GM19467 (cell line): ENCODE measurements around the gene TARP.
A peak's percentile ranks its signal among the peaks of the same experiment; 100 is the strongest.
"Not testable (repeated sequence)": the region's sequence is repeated elsewhere in the genome, so short reads cannot be mapped to it uniquely, and the experiment has no call there.

Experiments used
- ATAC-seq: cut with Tn5 transposase; IDR thresholded peaks from one replicate; pipeline ENCODE4 v1.9.1; 2021; ENCODE audit warnings: mild to moderate bottlenecking, moderate library complexity; ENCODE audit not compliant: unreplicated experiment

Gene TARP

DNA sequence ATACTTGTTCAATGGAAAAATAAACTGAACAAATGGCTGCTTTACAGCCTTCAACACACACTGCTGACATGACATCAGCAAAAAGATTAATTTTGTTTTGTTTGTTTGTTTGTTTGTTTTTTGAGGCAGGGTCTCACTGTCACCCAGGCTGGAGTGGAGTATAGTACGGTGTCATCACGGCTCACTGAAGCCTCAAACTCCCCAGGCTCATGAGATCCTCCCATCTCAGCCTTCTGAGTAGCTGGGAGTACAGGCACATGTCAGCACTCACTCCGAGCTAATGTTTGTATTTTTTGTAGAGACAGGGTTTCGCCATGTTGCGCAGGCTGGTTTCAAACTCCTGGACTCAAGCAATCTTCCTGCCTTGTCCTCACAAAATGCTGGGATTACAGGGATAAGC, 10.9 kb downstream of the TARP start:
- ATAC-seq: no peak

DNA sequence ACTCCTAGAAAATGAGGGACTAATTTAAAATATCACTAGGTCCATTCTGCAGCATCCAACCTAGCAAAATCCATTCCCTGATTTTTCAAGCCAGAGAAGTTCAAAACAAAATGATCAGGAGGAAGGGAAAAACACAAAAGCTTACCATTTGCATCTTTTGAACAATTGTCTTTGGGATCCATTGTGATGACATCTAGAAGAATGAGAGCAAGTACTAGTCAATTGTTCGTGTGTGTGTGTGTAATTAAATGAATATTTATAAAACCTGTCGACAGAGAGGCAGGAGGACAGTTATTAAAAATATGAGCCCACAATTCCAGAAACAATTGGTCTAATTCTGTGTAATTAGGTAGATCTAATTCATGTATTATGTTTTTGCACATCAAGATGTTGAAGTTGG, 11.4 kb downstream of the TARP start:
- not testable (repeated sequence) for ATAC-seq

DNA sequence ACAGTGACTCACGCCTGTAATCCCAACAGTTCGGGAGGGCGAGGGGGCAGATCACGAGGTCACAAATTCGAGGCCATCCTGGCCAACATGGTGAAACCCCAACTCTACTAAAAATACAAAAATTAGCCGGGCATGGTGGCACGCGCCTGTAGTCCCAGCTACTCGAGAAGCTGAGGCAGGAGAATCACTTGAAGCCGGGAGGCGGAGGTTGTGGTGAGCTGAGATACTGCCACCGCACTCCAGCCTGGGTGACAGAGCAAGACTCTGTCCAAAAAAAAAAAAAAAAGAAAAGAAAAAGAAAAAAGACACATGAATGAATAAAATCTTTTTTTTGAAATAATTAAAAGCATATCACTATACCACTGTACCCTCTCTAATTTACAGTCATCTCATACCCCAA, 11.8 kb downstream of the TARP start:
- not testable (repeated sequence) for ATAC-seq

DNA sequence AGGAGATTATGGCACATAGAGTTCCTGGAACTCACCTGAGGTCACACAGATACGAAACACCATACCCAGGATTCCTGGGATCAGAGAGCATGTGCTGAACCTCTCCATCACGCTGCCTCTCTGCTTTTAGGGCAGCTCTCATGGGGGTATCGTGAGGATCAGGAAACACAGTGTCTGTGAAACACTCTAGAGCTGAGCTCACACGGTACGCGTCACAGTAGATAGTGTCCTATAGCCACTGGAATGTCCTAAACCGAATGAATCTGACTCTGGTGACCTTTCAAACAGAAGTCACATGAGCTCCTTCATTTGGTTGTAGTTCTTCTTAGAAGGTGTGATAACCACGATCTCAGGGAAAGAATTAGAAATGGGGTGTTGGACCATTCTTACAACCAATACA, 14.3 kb downstream of the TARP start:
- not testable (repeated sequence) for ATAC-seq

DNA sequence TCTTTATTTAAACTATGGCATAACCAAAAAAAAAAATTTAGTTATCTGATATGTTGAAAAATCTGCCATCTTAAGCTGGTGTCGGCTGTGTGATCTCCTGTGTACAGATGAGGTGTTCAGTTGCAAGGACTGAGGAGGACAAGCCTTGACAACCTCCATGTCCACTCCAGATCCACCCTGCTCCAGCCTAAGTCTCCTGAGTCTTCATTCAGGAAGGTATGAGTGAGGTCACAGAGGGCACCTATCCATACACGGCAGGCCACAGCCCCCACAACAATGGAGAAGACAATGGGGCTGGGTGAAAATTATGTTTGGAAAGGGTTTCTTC, 16.1 kb downstream of the TARP start:
- ATAC-seq: no peak

DNA sequence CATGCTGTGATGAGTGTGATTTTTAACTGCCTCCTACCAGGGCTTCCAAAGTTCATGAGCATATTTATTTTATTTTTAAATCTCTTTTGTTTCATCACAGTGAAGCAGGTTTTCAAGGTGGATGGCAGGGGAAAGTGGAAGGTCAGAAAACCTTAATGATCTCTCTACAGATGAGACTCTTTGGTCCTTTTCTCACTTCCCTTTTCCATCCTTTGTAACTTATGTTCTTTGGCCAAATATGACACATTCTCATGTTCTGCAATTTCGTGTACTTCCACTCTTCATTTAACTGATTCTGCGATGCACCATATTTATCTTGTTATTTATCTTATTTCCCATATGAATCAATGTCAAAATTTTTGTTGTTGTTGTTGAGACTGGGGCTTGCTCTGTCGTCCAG, 23.6 kb downstream of the TARP start:
- peak; percentile 92 for ATAC-seq

DNA sequence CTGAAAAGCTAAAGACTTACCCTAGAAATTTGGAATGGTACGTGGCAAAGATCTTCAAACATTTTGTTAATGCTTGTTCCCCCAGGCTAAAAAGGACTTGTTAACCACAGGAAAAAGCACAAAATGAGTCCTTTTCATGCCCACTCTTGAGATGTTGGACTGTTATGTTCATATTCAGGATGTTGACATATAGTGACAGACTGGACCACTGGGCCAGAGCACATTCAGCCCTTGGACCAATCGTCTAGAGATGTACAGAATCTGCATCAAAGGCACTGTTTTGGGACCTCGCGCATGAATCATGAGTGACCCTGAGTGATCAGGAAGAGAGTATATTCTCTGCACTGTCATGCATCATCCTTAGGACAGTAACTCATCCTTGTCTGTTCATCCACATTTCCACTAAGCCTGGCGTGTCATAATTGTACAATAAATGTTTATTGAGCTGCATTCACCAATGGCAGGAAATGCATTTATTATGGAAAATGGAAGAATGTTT, 25.3 kb downstream of the TARP start:
- no peak for ATAC-seq

DNA sequence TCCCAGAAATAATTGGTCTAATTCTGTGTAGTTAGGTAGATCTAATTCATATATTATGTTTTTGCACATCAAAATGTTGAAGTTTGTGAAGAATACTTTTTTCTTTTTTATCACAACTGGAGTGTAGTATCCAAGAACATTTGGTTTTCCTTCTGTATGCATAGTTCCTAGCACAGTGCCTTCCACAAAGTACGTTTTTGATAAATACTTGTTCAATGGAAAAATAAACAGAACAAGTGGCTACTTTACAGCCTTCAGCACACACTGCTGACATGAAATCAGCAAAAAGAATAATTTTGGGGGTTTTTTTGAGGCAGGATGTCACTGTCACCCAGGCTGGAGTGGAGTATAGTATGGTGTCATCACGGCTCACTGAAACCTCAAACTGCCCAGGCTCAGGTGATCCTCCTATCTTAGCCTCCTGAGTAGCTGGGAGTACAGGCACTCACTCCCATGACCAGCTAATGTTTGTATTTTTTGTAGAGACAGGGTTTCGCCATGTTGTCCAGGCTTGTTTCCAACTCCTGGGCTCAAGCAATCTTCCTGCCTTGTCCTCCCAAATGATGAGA, 27.9 kb downstream of the TARP start:
- ATAC-seq: no peak

DNA sequence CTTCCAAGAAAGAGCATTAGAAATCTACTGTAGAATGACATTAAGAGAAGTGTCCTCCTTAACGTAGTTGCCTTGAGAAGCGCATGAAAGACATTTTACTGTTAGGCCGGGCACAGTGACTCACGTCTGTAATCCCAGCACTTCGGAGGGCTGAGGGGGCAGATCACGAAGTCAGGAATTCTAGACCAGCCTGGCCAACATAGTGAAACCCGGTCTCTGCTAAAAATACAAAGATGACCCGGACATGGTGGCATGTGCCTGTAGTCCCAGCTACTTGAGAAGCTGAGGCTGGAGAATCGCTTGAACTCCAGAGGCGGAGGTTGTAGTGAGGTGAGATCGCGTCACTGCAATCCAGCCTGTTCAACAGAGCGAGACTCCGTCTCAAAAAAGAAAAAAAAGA, 28.9 kb downstream of the TARP start:
- no peak for ATAC-seq

DNA sequence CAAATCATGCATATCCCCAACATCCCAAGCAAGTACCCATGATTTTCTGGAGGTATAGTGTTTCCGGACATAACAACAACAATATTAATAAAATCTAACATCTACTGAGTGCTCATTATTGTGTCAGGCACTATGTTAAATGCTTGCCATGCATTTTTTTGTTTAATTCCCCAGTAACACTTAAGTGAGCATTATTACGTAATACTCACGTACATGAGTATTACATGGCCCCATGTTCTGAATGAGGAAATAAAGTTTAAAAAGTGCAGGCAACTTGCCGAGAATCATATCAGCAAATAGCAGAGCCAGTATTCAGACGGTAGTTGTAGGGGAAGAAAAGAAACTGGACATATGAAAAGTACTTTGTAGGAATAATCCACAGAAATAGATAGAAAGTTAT, 30.1 kb downstream of the TARP start:
- not testable (repeated sequence) for ATAC-seq

DNA sequence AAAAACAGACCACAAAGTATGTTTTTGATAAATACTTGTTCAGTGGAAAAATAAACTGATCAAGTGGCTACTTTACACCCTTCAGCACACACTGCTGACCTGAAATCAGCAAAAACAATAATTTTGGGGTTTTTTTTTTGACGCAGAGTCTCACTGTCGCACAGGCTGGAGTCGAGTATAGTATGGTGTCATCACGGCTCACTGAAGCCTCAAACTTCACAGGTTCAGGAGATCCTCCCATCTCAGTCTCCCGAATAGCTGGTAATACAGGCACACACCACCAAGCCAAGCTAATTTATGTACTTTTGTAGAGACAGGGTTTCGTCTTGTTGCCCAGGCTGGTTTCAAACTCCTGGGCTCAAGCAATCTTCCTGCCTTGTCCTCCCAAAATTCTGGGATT, 30.6 kb downstream of the TARP start:
- no peak for ATAC-seq

DNA sequence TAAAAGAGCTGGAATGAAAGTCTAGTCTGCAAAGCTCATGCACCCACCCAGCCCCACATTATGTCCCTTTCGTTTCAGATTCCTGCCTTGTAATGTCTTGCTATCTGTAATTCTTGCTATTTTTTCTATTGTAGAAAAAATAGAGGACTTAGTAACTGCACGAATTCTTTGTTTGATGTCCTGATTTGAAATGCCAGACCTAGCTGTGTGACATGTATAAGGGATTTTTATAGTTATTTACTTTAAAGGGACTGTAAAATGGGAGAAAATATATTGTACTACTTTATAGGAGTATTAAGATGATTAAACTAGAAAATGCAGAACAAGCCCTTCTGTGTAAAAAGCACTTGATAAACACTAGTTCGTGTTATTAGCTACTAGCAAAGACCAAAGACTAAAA, 32.4 kb downstream of the TARP start:
- ATAC-seq: no peak

DNA sequence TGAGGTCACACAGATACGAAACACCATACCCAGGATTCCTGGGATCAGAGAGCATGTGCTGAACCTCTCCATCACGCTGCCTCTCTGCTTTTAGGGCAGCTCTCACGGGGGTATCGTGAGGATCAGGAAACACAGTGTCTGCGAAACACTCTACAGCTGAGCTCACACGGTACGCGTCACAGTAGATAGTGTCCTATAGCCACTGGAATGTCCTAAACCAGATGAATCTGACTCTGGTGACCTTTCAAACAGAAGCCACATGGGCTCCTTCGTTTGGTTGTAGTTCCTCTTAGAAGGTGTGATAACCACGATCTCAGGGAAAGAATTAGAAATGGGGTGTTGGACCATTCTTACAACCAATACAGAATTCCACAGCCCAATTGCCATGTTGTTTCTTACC, 34.3 kb downstream of the TARP start:
- ATAC-seq: not testable (repeated sequence)

DNA sequence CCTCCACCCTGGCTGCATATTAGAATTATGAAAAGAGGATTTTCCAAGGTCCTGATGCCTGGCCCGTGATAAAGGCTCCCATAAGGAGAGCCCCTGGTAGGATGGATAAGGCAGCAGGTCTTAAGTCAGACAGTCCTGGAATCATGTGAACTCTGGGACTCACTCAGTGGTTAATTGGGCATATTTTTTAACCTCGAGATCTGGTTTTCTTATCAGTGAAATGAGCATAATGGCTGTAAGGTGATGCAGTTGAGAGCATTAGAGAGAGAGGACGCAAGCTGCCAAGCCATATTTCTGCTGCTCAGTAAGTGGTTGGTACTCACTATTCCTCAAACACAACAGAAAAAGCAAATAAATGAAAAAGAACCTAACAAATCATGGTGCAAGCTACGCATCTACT, 37.8 kb downstream of the TARP start:
- no peak for ATAC-seq

DNA sequence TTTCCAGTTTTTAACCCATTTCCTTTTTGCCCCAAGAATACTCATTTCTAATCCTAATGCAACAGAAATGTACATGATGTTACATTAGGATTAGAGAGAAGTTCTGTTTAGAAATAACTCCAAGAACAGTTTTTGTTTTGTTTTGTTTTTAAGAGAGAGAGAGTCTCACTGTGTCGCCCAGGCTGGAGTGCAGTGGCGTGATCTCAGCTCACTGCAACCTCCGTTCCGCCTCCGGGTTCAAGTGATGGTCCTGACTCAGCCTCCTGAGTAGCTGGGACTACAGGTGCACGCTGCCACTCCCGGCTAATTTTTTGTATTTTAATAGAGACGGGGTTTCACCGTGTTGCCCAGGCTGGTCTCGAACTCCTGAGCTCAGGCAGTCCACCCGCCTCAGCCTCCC, 38.7 kb downstream of the TARP start:
- not testable (repeated sequence) for ATAC-seq

DNA sequence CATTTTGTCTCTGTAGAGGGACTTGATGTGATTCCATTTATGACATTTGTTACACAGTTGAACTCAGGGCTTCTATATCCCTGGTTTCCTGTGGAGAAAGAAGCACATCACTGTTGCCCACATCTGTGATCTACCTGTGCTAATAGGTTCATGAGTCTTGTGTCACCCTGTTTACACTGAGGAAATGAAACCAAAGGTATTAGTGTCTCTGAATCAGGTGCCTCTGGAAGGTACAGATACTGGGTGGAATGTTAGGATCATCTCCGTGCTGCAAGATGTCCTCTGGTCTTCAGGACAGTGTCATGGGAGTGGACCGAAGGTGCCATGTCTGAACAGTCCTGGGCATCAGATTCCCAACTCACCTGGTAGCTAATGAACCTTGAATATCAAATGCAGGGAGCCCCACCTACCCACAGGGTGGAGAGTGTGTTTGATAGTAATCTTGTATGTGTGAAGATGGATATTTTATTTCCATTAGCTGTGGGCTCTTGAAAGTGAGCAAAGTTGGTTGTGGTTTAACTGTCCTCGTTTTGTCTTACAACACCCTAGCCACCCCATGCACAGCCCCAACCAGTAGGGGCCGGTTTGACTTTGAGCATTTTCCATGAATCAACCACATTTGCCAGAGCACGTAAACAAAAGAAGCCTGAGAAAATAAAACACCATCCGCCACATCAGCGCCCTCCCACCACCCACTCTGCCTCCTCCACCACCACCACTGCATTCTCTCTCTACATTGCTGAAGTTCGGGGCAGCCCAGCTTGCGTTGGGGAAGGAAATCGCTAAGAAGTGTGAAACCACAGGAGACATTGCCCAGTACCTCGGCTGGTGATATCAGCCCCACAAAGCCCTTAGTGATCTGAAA, 40.7 kb downstream of the TARP start:
- ATAC-seq: peak; percentile 90

DNA sequence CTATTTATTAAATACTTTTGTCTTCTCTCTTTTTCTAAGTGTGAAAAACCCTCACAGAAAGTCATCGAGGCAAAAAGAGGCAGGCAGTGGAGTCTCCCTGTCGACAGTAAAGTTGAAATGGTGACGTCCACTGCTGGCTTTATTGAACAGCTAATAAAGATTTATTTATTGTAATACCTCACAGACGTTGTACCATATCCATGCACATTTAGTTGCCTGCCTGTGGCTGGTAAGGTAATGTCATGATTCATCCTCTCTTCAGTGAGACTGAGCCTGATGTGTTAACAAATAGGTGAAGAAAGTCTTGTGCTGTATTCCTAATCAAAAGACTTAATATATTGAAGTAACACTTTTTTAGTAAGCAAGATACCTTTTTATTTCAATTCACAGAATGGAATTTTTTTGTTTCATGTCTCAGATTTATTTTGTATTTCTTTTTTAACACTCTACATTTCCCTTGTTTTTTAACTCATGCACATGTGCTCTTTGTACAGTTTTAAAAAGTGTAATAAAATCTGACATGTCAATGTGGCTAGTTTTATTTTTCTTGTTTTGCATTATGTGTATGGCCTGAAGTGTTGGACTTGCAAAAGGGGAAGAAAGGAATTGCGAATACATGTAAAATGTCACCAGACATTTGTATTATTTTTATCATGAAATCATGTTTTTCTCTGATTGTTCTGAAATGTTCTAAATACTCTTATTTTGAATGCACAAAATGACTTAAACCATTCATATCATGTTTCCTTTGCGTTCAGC, 43.4 kb downstream of the TARP start:
- ATAC-seq: no peak

DNA sequence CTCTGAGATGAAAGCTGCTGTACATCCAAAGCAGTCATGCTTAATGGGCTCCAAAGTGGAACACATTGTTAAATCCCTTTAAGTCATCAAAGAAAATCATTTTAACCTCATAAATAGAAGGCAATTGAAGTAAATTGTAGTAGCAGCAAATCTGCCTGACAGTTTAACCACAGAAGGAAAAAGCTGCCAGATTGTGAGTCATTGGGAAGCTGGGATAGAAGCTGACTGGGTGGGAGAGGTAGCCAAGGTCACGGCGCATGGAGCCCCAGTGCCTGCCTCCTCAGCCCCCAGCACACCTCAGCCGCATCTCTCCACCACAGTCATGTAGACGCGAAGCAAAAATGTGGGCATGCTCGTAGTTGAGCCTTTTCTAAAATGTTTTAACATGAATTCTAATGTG, 44.0 kb downstream of the TARP start:
- ATAC-seq: no peak

DNA sequence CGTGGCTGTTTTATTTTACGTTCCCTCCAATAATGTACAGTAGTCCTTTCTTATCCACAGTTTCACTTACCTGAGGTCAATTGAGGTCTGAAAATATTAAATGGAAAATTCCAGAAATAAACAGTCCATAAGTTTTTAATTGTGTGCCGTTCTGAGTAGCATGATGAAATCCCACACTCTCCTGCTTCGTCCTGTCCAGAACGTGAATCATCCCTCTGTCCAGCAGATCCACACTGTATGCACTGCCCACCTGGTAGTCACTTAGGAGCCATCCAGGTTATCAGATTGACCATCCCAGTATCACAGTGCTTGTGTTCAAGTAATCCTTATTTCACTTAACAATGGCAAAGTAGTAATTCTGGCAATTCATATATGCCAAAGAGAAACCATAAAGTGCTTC, 49.0 kb downstream of the TARP start:
- ATAC-seq: no peak

DNA sequence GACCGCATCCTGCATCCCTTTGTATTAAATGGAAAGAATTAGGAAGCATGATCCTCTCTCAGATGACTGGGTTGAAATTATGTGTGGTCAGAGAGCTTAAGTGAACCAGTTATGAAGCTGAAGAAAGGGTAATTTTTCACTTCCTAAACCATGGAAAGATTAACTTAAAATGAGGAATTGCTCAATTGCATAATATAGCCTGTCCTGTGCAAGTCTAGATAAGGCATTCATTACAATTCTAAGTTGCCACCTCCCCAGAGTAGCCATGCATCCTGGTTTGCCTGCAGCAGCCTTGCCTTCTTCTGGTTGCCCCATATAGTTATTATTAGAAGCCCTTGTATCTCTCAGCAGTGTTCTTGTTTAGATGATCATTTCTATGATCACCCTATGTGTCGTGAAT, 50.1 kb downstream of the TARP start:
- no peak for ATAC-seq

DNA sequence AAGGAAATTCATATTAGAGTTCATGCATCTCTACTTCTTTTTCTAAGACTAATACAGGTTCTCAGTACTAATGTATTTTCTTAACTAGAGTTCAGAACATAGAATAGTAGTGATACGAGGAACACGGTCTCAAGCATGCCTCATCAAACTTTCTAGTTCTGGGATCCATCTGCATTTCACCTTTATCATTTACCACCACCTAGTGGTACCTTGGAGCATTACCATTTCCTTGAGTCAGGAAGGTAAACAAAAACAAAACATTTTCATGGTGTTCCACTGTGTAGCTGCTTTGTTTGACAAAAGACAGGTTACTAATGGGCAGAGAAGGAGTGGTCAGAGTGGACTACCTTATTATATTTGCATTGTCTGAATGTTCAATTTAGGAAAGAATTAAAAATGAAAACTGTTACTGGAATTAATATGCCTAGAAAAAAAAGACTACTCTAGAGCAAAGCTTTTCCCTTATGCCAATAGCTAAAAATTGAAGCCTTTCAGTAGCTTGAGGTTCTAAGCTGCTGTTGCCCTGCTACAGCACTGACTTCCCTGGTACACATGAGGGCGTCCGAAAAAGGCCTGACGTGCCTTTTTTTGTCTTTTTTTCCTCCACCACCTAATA, 50.8 kb downstream of the TARP start:
- ATAC-seq: peak; percentile 64
